NB4 (cell line): ENCODE results near the gene SYNPO.

ENCODE experiments used
- MAX ChIP-seq: IDR thresholded peaks from 2 replicates; pipeline ENCODE4 v1.6.1; 2011; ENCODE audit warnings: low read depth, low read length
- POLR2A ChIP-seq: IDR thresholded peaks from 2 replicates; pipeline ENCODE4 v1.6.1; 2011; ENCODE audit warnings: mild to moderate bottlenecking; ENCODE audit not compliant: insufficient read length; ENCODE audit errors: extremely low read depth
- TF ChIP-seq, protein P1 (sequence below): IDR thresholded peaks from one replicate; pipeline ENCODE4 v1.5.1; 2012; ENCODE audit warnings: low read depth, low read length

- TF ChIP-seq, protein P1, sequence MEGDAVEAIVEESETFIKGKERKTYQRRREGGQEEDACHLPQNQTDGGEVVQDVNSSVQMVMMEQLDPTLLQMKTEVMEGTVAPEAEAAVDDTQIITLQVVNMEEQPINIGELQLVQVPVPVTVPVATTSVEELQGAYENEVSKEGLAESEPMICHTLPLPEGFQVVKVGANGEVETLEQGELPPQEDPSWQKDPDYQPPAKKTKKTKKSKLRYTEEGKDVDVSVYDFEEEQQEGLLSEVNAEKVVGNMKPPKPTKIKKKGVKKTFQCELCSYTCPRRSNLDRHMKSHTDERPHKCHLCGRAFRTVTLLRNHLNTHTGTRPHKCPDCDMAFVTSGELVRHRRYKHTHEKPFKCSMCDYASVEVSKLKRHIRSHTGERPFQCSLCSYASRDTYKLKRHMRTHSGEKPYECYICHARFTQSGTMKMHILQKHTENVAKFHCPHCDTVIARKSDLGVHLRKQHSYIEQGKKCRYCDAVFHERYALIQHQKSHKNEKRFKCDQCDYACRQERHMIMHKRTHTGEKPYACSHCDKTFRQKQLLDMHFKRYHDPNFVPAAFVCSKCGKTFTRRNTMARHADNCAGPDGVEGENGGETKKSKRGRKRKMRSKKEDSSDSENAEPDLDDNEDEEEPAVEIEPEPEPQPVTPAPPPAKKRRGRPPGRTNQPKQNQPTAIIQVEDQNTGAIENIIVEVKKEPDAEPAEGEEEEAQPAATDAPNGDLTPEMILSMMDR, result no peak
- no peak for TF ChIP-seq POLR2A
- no peak for TF ChIP-seq MAX
Measured at GRCh38 chr5:150605546-150605945, 34.9 kb upstream of the SYNPO start.
